Measurements from ENCODE around the gene METRN.
"Not testable (repeated sequence)": the region's sequence is repeated elsewhere in the genome, so short reads cannot be mapped to it uniquely, and the experiment has no call there.

The METRN gene

GRCh38 chr16:739560-740458, 24.9 kb downstream of the METRN start:
- no peak for DNase-seq

DNA sequence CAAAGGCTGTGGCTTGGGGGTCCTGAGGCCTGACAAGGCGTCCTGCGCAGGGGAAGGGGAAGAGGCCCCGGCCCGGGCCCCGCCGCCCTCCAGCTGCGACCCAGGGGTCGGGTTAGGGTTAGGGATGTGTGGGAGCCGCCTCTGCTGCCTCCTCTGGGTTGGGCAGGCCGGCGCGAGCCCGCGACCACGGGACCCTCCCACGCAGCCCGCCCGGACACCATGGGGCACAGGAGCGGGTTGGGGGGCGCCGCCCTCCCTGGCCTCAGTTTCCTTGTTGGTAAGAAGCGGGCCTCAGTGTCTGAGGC, 25.5 kb downstream of the METRN start:
- DNase-seq = no peak

GRCh38 chr16:740764-741505, 26.0 kb downstream of the METRN start, which contains the start of gene CIAO3:
TSS of gene CIAO3 (minus strand) at chr16:740997. CDS start at chr16:740985, 12 bp downstream.
- peak; percentile 89 for DNase-seq

DNA sequence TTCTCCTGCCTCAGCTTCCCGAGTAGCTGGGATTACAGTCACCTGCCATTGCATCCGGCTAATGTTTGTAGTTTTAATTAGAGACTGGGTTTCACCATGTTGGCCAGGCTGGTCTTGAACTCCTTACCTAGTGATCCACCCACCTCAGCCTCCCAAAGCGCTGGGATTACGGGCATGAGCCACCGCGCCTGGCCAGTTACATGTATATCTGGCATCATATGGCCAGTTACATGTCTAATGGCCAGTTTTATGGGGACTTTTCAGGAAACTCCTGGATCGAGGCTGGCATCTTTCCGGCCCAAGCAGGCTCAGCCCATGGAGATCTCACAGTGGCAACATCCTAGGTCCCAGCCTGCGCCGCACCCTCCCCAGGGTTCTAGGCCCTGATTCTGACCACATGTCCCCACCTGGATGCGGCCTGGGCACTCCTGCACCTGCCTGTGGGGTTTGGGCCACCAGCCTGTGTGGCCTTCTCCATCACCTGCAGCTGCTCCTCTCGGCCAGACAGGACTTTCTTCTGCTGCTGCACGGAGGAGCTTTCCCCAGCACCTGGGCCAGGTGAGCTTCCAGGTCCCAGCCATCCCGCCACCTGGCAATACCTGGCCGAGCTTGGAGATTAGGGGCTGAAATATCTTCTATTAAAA, 27.2 kb downstream of the METRN start:
- no peak for DNase-seq

- not testable (repeated sequence) for DNase-seq
These were observed 28.0 kb downstream of the METRN start for GRCh38 chr16:742894-743293.

DNA sequence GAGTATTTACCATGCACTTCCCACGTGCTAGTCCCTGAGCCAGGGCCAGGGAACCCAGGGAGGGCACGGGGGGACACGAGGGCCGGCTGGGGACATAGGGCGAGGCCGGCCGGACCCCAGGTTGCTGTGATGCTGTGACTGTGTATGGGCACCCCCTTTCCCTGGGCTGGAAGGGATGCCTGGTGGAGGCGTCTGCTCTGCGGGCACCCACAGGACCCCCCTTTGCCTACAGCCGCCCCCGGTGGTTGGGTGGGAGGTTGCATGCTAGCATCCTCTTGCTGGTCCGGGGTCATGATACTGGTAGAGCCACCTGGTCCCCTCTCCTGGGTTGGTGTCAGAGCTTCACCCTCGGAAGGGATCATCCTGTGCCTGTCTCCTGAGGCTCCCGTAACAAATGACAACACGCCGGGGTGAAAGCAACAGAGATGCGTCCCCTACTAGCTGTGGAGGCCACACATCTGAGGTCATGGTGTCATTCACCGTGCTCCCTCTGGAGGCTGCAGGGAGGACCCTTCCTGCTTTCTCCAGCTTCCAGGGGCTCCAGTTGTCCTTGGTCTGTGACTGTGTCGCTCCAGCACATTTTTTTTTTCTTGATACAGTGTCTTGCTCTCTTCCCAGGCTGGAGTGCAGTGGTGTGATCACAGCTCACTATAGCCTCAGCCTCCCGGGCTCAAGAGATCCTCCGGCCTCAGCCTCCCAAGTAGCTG, 29.0 kb downstream of the METRN start:
- DNase-seq = no peak

- no peak for DNase-seq
These were observed 30.8 kb downstream of the METRN start for GRCh38 chr16:745739-746138.

GRCh38 chr16:746637-747036, 31.7 kb downstream of the METRN start:
- no peak for DNase-seq

GRCh38 chr16:747978-748746, 33.2 kb downstream of the METRN start:
- DNase-seq = no peak

GRCh38 chr16:749010-749409, 34.1 kb downstream of the METRN start:
- no peak for DNase-seq

DNA sequence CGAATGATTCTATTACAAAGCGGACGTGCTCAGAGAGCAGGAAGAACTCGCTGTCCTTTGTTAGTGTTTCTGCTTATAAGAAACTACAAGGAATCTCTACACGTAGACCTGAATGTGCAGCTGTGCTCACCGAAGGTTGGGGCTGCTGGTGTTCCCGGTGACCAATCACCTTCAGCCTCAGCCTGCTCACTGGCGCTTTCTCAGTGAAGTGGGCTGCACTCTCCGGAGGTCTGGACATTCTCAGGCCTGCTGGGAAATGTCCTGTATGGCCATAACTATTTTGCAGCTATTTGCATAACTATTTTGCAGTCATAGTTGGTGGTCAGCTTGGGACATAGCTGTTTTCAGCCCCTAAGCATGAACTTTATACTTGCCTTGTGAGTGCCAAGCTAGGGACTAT, 35.6 kb downstream of the METRN start:
- no peak for DNase-seq

DNA sequence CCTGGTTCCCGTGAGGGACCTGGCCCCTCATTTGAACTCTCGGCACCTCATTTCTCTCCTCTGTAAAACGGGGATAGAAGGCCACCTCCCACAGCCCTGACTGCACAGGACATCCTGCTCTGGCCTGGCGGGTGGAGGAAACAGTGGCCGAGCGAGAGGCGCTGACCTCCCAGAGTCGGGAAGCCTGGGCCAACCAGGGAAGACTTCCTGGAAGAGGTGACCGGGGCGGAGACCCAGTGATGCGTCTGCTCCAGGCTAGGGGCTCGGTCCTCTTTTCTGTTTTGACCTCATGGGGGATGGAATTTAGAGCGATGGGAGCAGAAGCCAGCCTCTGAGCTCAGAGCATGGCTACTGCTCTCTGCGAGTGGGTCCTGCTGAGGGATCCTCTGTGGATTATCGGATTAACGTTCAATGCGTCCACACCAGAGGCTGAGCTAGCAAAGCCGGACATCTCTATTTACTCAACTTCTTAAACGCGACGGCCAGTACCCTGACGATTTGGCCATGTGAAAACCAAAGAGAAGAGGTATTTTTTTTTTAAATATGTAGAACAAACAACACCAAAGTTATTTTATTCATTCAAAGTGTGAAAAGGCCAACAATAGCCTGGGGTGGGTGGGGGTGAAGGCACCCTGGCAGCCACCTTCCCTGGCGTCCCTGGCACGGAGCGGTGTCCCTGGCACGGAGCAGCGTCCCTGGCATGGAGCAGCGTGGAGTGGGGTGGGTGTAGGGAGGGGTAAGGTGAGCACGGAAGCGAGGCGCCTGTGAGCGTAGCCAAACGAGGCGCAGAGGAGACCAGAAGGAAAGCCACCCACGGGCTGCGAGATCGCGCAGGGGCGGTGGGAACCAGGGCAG, 36.5 kb downstream of the METRN start:
- DNase-seq = no peak

DNA sequence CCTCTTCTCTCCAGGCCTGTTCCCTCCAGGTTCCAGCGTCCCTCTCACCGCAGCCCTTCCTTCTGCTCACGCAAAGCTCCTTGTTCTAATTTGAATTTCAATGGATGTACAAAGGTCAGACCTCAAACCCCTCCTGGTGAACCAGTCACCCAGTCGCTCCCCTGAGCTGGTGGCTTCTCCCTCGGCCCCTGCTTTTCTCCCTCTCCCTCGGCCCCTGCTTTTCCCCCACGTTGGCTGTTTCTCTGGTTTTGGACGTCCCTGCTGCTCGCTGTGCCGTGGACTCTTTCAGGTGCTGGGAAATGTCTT, 37.0 kb downstream of the METRN start:
- DNase-seq = no peak

- not testable (repeated sequence) for DNase-seq
These were observed 39.2 kb downstream of the METRN start for GRCh38 chr16:754121-754607.

DNA sequence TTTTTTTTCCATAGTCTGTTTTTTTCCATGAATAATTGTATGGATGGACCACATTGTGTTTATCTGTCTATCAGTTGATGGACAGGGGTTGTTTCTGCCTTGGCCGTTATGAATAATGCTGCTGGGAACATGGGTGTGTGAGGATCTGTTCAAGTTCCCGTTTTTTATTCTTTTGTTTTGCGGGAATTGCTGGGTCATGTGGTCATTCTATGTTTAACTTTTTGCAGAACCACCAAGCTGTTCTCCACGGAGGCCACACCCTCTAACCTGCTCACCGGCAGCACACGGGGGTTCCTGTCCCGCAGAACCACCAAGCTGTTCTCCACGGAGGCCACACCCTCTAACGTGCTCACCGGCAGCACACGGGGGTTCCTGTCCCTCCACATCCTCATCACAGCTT, 39.7 kb downstream of the METRN start:
- DNase-seq = no peak

DNA sequence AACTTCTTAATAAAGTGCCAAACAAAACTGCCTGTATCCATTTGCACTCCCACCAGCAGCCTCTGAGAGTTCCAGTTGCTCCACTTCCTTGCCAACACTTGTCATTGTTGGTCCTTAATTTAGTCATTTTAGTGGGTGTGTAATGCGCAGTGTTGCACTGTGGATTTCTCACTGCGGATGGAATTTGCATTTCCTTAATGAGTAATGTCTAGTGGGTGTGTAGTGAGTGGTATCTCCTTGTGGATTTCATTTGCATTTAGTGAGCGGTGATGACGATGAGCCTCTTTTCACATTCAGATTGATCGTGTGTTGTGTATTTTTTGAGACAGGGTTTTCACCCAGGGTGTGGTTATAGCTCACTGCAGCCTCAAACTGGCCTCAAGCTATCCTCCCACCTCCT, 41.5 kb downstream of the METRN start:
- DNase-seq = no peak

DNA sequence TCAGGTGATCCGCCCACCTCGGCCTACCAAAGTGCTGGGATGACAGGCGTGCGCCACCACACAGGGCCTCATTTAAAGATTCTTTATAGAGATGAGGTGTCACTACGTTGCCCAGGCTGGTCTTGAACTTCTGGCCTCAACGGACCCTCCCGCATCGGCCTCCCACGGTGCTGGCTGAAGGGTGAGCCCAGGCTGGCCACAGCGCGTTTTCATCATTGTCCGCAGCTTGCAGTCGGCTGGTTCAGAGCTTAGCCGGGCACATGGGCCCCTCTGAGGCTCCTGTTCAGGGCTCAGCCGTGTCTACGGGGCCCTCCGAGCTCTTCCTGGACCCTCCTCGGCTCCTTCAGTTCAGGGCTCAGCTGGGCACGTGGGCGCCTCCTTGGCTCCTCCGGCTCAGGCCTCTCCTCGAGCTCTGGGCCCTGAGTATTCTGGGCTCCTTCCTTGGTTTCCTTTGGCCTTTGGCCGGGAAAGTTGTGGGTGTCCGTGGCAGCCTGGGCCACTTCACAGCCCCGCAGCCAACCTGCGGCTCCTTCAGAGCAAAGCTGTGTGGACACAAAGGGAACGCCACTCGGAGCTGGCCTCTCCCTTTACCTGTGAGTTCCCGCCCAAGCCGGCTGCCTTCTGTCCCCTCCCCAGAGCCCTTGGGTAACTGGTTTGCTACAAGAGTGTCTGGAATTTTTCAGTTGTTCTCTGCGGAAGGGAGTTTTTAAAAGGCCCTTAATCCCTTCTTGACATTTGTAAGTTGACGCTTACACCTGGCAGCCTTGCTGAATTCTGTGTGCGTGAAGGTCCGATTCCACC, 44.4 kb downstream of the METRN start:
- DNase-seq = no peak

DNA sequence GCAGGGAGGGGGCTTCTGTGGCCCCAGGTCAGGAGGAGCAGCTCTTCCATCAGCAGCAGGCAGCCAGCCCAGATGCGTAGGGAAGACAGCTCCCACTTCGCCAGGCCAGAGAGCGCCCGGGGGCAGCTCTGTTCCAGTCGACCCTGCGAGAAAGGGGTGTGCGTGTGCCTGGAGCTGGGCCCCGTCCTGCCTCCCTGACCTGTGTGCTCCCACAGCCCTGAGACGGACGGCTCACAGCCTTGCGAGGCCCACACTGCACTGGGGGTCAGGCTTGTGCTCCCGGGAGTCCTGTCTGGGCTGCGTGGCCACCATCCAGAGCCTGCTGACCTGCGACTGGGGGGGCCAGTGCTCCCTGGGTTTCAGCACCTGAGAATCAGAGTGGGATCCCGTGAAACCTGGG, 45.1 kb downstream of the METRN start:
- DNase-seq = no peak

GRCh38 chr16:760545-761343, 45.8 kb downstream of the METRN start, which contains the start of gene MSLN:
TSS of gene MSLN (plus strand) at chr16:760734. CDS start at chr16:762681, 1,947 bp downstream.
- DNase-seq = no peak

Data from right hindlimb (tissue), 1 donor.